Measurements from ENCODE around the gene CYP2U1.

CYP2U1 gene

DNA sequence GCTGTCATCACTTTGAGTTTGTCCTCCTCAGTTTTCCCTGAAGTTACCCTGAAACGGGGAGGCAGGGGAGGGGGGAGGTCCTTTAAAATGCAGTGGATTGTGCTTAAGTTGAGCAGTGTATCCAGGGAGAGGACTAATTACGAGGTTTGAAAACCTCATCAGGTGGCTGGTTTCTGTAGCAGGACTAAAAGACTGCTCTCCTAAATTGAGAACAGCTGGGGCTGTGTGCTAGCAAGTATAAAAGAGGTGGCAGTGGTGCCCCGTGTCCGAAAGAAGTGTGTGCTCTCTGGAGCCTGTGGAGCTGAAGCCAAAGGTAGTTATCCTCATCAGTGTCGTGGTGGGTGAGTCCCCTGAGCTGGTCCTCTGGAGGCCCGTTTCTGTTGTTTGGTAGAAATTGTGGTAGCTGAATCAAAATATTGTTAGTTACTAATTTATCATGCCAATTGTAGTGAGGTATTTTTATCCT, 37.2 kb upstream of the CYP2U1 start:
- H3K4me2 ChIP-seq (ENCODE audit: low read depth, low read length, poor library complexity, severe bottlenecking) = no peak overlapping the region
- no peaks in the 10 kb centered on the region for H3K9me2 ChIP-seq (replicated peaks; ENCODE audit: insufficient read depth, low read length)
- no peaks in the 10 kb centered on the region for H3K27me3 ChIP-seq (ENCODE audit: low read length)
- no peaks in the 10 kb centered on the region for H3K36me3 ChIP-seq (ENCODE audit: low read length)
- no peak overlapping the region for H3K27ac ChIP-seq (ENCODE audit: low read depth, low read length)
- H3K9ac ChIP-seq (ENCODE audit: low read length) = no peak overlapping the region
- H2AFZ ChIP-seq (ENCODE audit: low read depth, low read length, severe bottlenecking) = no peak overlapping the region
- no peaks in the 10 kb centered on the region for H3F3A ChIP-seq (ENCODE audit: insufficient read depth)
- H3K9me3 ChIP-seq (ENCODE audit: insufficient read depth, low read length) = no peaks in the 10 kb centered on the region
- no peaks in the 10 kb centered on the region for H4K20me1 ChIP-seq (ENCODE audit: low read depth, low read length)
- TF ChIP-seq, protein P1, sequence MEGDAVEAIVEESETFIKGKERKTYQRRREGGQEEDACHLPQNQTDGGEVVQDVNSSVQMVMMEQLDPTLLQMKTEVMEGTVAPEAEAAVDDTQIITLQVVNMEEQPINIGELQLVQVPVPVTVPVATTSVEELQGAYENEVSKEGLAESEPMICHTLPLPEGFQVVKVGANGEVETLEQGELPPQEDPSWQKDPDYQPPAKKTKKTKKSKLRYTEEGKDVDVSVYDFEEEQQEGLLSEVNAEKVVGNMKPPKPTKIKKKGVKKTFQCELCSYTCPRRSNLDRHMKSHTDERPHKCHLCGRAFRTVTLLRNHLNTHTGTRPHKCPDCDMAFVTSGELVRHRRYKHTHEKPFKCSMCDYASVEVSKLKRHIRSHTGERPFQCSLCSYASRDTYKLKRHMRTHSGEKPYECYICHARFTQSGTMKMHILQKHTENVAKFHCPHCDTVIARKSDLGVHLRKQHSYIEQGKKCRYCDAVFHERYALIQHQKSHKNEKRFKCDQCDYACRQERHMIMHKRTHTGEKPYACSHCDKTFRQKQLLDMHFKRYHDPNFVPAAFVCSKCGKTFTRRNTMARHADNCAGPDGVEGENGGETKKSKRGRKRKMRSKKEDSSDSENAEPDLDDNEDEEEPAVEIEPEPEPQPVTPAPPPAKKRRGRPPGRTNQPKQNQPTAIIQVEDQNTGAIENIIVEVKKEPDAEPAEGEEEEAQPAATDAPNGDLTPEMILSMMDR (IDR thresholded peaks at IDR 0.05; ENCODE audit: insufficient read depth, low read length, poor library complexity, severe bottlenecking) = no peak
- TF ChIP-seq EZH2phosphoT487 (conservative IDR thresholded peaks at IDR 0.05; ENCODE audit: low read length) = no peak
- no peak overlapping the region for H3K4me3 ChIP-seq (ENCODE audit: insufficient read depth, low read length, poor library complexity, severe bottlenecking)
- no peaks in the 10 kb centered on the region for H3K79me2 ChIP-seq (ENCODE audit: insufficient read depth, low read length)

DNA sequence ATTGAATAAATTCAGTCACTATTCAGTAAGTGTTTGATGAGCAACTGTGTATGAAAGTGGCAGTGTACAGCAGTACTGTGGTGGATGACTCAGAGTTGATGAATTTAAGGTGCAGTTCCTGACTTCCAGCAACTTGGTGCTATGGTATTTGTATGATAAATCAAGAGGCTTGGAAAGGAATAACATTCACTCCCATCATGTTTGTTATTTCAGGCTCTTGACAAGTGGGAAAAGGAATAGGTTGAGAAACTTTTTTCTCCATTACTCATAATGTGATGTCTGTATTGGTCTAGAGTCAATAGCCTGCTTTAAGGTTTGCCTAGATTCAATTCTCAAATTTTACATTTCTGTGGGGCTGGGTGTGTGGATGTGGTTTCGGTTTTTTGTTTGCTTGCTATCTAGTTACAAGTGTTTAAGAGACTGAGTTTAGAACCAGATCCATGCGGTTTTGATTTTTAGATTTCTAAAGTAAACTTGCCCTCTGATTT, 35.1 kb upstream of the CYP2U1 start:
- Histone ChIP-seq H3K27me3 (ENCODE audit: low read length) (no peaks in the 10 kb centered on the region), H3K9ac (ENCODE audit: low read length) (no peak overlapping the region), H4K20me1 (ENCODE audit: low read depth, low read length) (no peaks in the 10 kb centered on the region), H3K36me3 (ENCODE audit: low read length) (no peaks in the 10 kb centered on the region), H3K9me2 (replicated peaks; ENCODE audit: insufficient read depth, low read length) (no peaks in the 10 kb centered on the region), H3K4me2 (ENCODE audit: low read depth, low read length, poor library complexity, severe bottlenecking) (no peak overlapping the region), H2AFZ (ENCODE audit: low read depth, low read length, severe bottlenecking) (no peak overlapping the region), H3K79me2 (ENCODE audit: insufficient read depth, low read length) (no peaks in the 10 kb centered on the region), H3K4me3 (ENCODE audit: insufficient read depth, low read length, poor library complexity, severe bottlenecking) (no peak overlapping the region), H3F3A (ENCODE audit: insufficient read depth) (no peaks in the 10 kb centered on the region), H3K27ac (ENCODE audit: low read depth, low read length) (no peak overlapping the region), H3K9me3 (ENCODE audit: insufficient read depth, low read length) (no peaks in the 10 kb centered on the region)
- TF ChIP-seq EZH2phosphoT487 (conservative IDR thresholded peaks at IDR 0.05; ENCODE audit: low read length) = no peak
- TF ChIP-seq, protein P1 (IDR thresholded peaks at IDR 0.05; ENCODE audit: insufficient read depth, low read length, poor library complexity, severe bottlenecking) = no peak

DNA sequence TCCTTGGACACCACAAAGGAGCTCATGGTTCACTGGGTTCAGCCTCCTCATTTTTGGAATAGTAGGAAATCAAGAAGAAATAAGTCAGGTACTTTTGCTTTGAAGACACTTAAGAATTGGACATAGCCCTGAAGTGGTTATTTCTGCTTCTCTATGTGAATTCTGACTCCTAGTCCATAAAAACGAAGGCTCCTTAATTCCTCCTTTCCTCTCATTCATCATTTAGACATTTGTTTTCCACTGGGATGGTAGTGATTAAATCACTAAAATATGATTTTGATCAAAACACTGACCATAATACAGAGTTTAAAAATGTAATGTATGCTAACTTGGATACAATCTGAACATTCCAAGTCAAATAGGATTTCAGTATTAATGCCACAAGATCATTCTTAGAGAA, 34.7 kb upstream of the CYP2U1 start:
- no peak overlapping the region for H3K27ac ChIP-seq (ENCODE audit: low read depth, low read length)
- H3K27me3 ChIP-seq (ENCODE audit: low read length) = no peaks in the 10 kb centered on the region
- no peak overlapping the region for H2AFZ ChIP-seq (ENCODE audit: low read depth, low read length, severe bottlenecking)
- no peak overlapping the region for H3K4me3 ChIP-seq (ENCODE audit: insufficient read depth, low read length, poor library complexity, severe bottlenecking)
- H4K20me1 ChIP-seq (ENCODE audit: low read depth, low read length) = no peaks in the 10 kb centered on the region
- no peak overlapping the region for H3K4me2 ChIP-seq (ENCODE audit: low read depth, low read length, poor library complexity, severe bottlenecking)
- no peaks in the 10 kb centered on the region for H3K79me2 ChIP-seq (ENCODE audit: insufficient read depth, low read length)
- H3K36me3 ChIP-seq (ENCODE audit: low read length) = no peaks in the 10 kb centered on the region
- no peaks in the 10 kb centered on the region for H3K9me3 ChIP-seq (ENCODE audit: insufficient read depth, low read length)
- no peak overlapping the region for H3K9ac ChIP-seq (ENCODE audit: low read length)
- TF ChIP-seq, protein P1 (IDR thresholded peaks at IDR 0.05; ENCODE audit: insufficient read depth, low read length, poor library complexity, severe bottlenecking) = no peak
- no peak for TF ChIP-seq EZH2phosphoT487 (conservative IDR thresholded peaks at IDR 0.05; ENCODE audit: low read length)
- H3K9me2 ChIP-seq (replicated peaks; ENCODE audit: insufficient read depth, low read length) = no peaks in the 10 kb centered on the region
- no peaks in the 10 kb centered on the region for H3F3A ChIP-seq (ENCODE audit: insufficient read depth)

Data from SU-DHL-6 (cell line).